Transverse colon (tissue), 4 donors: ENCODE measurements around the gene PLCXD1.

Experiments used
- EP300 ChIP-seq: sonication (generic); formaldehyde crosslinking; IDR thresholded peaks from one replicate; pipeline ENCODE4 v1.6.1; 2017; ENCODE audit warnings: antibody characterized with exemption, low read depth
- POLR2A ChIP-seq: fragments of 450-650 bp; IDR thresholded peaks from one replicate; pipeline ENCODE4 v1.6.1; 2016; ENCODE audit warnings: antibody characterized with exemption, mild to moderate bottlenecking, moderate library complexity
- POLR2AphosphoS5 ChIP-seq, 3 donors: sonication (generic); formaldehyde crosslinking; IDR thresholded peaks; one replicate each; pipeline ENCODE4 v1.6.1; 2016; ENCODE audit warnings: antibody characterized with exemption in 3 of 3
- TF ChIP-seq, protein P1 (sequence below), 5 experiments: fragments of 200-600 bp in 3 of 5; fragments of 450-650 bp in 2 of 5; sonication (generic) in 3 of 5; IDR thresholded peaks; 1 replicate in 2 of 5; 2 replicates in 3 of 5; pipeline ENCODE4 v1.5.1; 2016 to 2017; ENCODE audit warnings: antibody characterized with exemption in 5 of 5, inconsistent platforms in 3 of 5, mild to moderate bottlenecking in 2 of 5, moderate library complexity in 1 of 5

DNA sequence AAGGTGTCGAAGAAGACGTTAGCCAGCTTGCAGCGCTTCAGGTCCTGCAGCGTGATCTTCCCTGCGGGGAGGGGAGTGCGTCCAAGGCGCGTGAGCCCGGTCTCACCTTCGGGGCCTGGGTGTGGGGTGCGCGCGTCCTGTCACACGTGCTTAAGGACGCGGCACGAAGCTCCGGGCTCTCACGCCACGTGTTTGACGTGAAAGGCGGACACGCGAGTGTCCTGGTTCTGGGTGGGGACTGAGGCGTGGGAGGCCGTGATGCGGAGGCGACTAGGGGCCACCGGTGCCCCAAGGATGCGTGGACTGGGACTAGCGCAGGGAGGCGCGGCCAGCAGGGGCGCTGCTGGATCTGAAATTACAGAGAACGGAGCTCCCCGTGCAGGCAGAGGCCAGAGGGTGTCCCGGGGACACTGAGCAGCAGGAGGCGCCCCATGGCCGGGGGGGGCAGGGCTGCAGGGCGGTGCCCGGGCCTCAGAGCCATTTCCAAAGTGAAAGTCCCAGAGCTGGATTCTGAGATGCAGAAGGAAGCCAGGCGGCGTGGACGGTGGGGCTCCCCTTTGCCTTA lies 57.7 kb downstream of the PLCXD1 start:
- no peak for TF ChIP-seq POLR2A
- TF ChIP-seq, protein P1, sequence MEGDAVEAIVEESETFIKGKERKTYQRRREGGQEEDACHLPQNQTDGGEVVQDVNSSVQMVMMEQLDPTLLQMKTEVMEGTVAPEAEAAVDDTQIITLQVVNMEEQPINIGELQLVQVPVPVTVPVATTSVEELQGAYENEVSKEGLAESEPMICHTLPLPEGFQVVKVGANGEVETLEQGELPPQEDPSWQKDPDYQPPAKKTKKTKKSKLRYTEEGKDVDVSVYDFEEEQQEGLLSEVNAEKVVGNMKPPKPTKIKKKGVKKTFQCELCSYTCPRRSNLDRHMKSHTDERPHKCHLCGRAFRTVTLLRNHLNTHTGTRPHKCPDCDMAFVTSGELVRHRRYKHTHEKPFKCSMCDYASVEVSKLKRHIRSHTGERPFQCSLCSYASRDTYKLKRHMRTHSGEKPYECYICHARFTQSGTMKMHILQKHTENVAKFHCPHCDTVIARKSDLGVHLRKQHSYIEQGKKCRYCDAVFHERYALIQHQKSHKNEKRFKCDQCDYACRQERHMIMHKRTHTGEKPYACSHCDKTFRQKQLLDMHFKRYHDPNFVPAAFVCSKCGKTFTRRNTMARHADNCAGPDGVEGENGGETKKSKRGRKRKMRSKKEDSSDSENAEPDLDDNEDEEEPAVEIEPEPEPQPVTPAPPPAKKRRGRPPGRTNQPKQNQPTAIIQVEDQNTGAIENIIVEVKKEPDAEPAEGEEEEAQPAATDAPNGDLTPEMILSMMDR (IDR thresholded peaks at IDR 0.05), result no peak
- TF ChIP-seq EP300, result no peak
- no peak for TF ChIP-seq POLR2AphosphoS5 (IDR thresholded peaks at IDR 0.05)
